CD4-positive, alpha-beta T cell treated with Interleukin-12 subunit alpha and Interleukin-12 subunit beta, for 1 hour (primary cell): ENCODE results near the gene PLCB3.
"Not testable (repeated sequence)": the region's sequence is repeated elsewhere in the genome, so short reads cannot be mapped to it uniquely, and the experiment has no call there.

Experiments
- DNase-seq: peaks from one replicate; pipeline ENCODE4 v3.0.0-alpha.2; 2020

Gene PLCB3

GRCh38 chr11:64306563-64306875 lies 55.2 kb downstream of the PLCB3 start:
- DNase-seq = no peak

- no peak for DNase-seq
Measured at GRCh38 chr11:64306876-64307622, 55.7 kb downstream of the PLCB3 start.

- not testable (repeated sequence) for DNase-seq
Measured at GRCh38 chr11:64307795-64308194, 56.5 kb downstream of the PLCB3 start.

GRCh38 chr11:64312947-64313346 lies 61.6 kb downstream of the PLCB3 start:
- DNase-seq = no peak

- no peak for DNase-seq
Measured at GRCh38 chr11:64313491-64314145, 62.3 kb downstream of the PLCB3 start.

GRCh38 chr11:64314146-64314804 lies 62.9 kb downstream of the PLCB3 start:
- DNase-seq = no peak

GRCh38 chr11:64314805-64315561 lies 63.7 kb downstream of the PLCB3 start:
- DNase-seq = no peak

- DNase-seq = not testable (repeated sequence)
Measured at GRCh38 chr11:64315667-64316526, 64.6 kb downstream of the PLCB3 start.

- peak; percentile 48 for DNase-seq
Measured at GRCh38 chr11:64316672-64317324, 65.5 kb downstream of the PLCB3 start.

GRCh38 chr11:64317325-64317960 lies 66.1 kb downstream of the PLCB3 start, which contains the start of gene TRMT112:
TSS of gene TRMT112 (minus strand) at chr11:64317559. CDS start at chr11:64317526, 33 bp downstream.
- peak; percentile 98 for DNase-seq

- peak; percentile 97 for DNase-seq
Measured at GRCh38 chr11:64317961-64318765, 66.8 kb downstream of the PLCB3 start, which contains the start of gene PRDX5. TSS of gene PRDX5 (plus strand) at chr11:64318121. CDS start at chr11:64318216, 95 bp downstream.
